Effector CD8-positive, alpha-beta T cell (primary cell): Measurements from ENCODE around the gene LRRC10.

Experiments
- DNase-seq: peaks from one replicate; lab custom pipeline; 2025; lab: John Stamatoyannopoulos, UW
- total RNA-seq, 4 experiments: gene quantifications; one replicate each; lab custom pipeline; 2026; lab: John Stamatoyannopoulos, UW

Gene LRRC10
- 0 to 0.36 (median 0) reads per million in 4 experiments for total RNA-seq

DNA sequence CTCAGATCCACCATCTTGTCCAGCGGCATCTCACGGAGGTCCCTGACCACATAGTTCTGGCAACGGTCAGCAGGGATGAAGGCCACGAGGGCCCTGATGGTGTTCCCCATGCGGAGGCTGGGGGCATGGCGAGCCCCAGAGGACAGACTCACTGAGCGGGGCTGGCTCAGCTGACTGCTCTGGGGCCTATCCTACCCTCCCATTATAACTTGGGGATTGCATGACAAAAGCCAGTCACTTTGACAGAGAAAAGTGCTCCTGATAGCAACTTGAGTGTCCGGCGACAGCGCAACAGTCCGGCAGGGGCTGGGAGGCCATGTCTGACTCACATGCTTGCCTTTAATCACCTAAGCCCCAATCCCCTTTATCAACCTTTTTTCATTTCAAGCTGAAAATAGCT, at the start of gene LRRC10:
TSS of gene LRRC10 (minus strand) at position 179 of the 400 bp plus-strand sequence. CDS start at position 110, 69 bp downstream.
- no peak for DNase-seq

DNA sequence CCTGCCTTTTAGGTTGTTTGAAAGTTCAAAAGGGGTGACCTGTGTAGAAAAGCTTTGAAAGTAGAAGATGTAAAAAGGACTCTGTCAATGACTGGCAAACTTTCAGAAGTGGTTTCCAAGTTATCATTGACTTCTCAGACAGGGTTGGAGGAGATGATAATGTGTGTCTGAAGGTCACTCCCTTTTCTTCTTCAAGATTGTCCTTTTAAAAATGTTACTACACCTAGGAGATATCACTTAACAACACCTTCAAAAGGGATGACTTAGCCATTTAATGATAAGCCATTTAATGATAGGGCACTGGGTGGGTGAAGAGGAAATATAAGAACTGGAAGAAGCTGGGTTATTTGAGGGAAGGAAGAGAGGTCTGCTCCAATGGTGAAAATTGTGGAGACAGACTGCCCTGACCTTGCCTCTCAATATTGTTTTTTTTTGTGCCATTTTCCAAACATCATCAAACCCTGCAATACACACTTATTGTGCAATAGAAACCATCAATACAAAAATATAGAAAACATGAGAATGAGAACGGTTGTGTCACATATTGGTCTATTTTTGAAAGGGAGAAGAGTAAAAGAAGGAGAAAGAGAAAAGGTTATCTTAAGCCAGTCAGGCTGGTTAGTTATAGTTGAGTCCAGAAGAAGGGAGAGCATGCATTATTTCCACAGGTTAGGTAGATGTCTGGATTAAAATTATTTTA, 49.6 kb upstream of the LRRC10 start:
- DNase-seq = no peak

DNA sequence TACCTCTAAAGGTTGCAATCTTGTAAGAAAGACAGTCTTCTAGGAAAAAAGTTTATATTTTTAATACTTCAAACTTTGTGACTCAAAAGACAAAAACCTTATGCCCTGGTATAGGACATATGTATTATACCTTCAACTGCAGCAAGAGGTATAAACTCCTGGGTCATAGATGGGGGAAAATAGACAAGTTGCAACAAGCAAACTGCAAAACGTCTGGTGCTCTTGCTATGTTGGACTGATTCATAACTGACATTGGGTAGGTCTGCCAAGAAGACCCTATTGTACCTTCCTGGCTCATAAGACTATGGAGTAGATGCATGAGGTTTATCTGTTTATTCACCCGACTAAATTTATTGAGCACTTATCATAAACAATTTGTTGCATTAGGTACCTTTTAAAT, 47.5 kb upstream of the LRRC10 start:
- no peak for DNase-seq

DNA sequence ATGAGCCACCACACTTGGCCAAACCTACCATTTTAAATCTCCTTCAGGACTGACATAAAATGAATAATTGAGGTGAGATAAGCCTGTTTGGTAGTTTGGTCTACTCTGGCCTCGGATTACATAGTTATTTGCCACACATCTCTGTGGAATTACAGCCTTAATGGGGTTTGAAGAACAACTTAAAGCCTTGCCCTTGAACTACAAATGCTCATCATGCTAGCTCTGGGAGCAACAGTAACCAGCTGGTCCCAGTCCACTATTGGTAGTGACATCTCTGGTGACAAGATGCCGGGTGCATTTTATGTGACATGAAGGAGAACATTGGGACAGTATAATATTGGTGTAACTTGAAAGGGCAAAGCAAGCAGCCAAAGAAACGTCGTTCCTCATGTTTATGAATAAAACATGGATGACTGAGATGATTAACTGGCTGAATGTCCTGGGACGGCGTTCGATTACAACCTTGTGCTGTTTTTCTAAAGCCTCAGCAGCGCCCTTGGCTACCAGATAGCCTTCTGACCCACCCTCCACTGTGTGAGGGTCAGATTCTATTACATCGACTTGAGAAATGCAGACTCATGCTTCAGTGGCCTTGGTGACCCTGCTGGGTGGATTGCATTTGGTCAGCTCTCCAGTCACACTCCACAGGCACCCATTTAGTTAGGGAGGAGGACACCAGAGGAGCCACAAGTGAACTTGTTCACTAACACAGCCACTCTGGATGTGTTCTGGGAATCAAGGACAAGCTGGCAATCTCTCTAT, 46.9 kb upstream of the LRRC10 start:
- DNase-seq = no peak

- DNase-seq = no peak
These were observed 45.1 kb upstream of the LRRC10 start for GRCh38 chr12:69655616-69656340.

- DNase-seq = no peak
These were observed 43.0 kb upstream of the LRRC10 start for GRCh38 chr12:69653703-69654102.

- DNase-seq = no peak
These were observed 41.2 kb upstream of the LRRC10 start for GRCh38 chr12:69651922-69652321.

GRCh38 chr12:69649529-69649928, 38.8 kb upstream of the LRRC10 start:
- DNase-seq = no peak

- no peak for DNase-seq
These were observed 37.8 kb upstream of the LRRC10 start for GRCh38 chr12:69648476-69648875.

- no peak for DNase-seq
These were observed 36.5 kb upstream of the LRRC10 start for GRCh38 chr12:69647178-69647577.

GRCh38 chr12:69645031-69645430, 34.3 kb upstream of the LRRC10 start:
- no peak for DNase-seq

GRCh38 chr12:69644511-69644910, 33.8 kb upstream of the LRRC10 start:
- no peak for DNase-seq

DNA sequence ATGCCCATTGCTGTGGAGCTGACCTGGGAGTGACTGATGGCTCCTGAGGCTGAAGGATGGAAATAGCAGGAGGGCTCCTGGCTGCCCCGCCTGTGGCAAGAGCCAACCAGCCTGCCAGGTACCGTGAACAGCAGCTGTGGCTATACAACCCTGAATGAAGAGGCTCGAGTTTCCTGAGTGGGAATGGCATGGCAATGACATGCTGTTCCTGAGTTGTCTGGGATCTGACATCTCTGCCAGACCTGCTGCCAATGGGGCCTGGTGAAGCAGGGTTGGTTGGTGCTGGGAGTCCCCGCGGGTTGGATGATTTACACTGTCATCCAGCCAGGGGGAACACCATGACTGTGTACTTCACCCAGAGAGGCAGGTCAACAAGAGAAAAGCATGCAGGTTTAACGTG, 31.8 kb upstream of the LRRC10 start:
- no peak for DNase-seq

- DNase-seq = no peak
These were observed 30.8 kb upstream of the LRRC10 start for GRCh38 chr12:69641546-69641945.

- DNase-seq = peak; percentile 31
These were observed 28.8 kb upstream of the LRRC10 start for GRCh38 chr12:69639400-69640016.

DNA sequence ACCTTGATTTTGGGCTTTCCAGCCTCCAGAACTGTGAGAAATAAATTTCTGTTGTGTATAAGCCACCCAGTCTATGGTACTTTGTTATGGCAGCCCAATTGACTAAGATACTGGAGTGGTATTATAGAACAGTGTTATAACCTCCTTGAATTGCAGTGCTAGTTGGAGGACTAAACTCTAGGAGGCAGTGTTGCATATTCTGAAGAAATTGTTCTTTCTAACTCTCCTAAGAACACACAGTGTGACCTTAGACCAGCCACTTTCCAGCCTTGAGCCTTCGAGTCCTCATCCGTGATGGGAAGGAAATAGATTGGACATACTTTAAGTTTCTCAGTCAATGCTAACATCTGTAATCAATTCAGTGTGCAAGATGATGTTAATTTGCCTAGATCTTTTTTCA, 22.4 kb upstream of the LRRC10 start:
- DNase-seq = no peak

DNA sequence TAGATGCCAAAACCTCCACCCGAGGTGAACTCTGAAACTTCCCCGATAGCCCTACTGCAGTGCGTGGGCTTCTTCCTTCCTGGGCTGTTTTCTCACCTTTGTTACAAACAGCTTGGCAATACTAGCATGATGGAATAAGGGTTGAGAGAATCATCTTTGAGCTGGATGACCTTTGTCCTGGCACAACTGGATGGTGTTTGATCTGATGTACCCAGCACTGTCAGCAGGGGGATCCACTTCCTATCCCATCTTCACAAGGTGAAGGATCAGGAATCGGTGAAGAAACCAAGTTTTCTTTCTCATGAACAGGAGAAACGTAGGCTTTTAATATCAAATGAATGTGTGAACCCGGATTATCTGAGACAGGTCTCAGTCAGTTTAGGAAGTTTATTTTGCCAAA, 19.5 kb upstream of the LRRC10 start:
- no peak for DNase-seq

- no peak for DNase-seq
These were observed 16.8 kb upstream of the LRRC10 start for GRCh38 chr12:69627501-69627900.

DNA sequence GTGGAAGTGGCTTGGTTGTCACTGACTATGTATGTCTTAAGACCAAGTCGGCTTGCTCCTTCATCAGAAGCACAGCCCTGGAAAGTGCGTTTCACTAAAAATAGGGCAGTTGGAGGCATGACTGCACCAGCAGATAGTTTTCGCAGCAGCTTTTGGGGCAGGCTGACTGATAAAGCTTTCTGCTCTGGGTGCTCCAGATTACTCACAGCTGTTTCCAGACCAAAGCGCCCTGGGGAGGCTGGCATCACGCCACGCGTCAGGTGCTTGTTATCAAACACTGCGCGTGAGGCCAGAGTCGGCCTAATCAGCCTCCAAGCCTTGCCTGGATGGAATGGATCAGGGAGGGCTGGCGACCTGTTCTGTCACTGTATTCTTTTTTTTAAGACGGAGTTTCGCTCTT, 13.3 kb upstream of the LRRC10 start:
- DNase-seq = no peak

DNA sequence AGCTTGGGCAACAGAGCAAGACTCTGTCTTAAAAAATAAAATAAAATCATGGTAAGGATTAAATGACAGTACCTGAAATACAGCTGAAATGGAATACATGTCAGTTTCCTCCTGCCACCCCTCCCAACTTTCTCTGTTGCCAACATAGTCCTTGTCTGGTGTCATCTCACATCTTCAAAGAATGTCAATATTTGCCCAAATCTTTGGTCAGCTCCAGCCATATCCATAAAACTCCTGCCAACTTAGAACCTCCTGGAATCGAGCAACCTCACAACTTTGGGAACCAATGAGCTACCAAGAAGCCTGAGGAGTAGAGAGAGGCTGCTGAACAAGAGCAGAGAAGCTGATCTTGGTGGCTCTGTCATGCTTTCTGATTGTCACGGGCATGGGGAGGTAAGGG, 10.8 kb upstream of the LRRC10 start:
- no peak for DNase-seq

DNA sequence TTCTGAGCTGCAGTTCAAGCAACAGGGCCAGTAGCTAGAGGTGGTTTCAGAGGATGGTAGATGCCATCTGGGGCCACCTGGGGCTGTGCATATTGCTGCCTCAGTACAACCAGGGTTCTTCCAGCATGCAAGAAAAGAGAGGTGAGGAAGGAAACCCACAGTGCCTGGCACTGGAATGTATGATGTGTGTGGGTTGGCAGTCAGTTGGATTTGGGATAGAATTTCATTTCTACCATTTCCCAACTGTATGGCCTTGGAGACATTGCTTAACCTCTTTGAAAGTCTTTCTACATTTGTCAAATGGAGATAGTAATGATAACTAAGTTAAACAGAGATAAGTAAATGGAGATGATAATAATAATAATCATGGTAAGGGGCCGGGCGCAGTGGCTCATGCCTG, 10.2 kb upstream of the LRRC10 start:
- DNase-seq = no peak

- DNase-seq = no peak
These were observed 9.4 kb upstream of the LRRC10 start for GRCh38 chr12:69620077-69620476.
